Measurements from ENCODE around the gene RHOH.
"Not testable (repeated sequence)": the region's sequence is repeated elsewhere in the genome, so short reads cannot be mapped to it uniquely, and the experiment has no call there.

GRCh38 chr4:40282857-40283256 is 86.0 kb downstream of the RHOH start:
- not testable (repeated sequence) for TF ChIP-seq CTCF (conservative IDR thresholded peaks at IDR 0.05 in 1 of 2, IDR thresholded peaks at IDR 0.05 in 1 of 2; ENCODE audit: extremely low read depth in 1 of 2, insufficient read depth in 1 of 2, low read depth in 1 of 2, low read length in 2 of 2); EZH2 (IDR thresholded peaks at IDR 0.05; ENCODE audit: borderline replicate concordance, low read length)
